GM12878 (cell line): Measurements from ENCODE around the gene MYBPC2. TPM values are rescaled to one million over a fixed set of nuclear protein-coding genes. Genes with fewer than 3 reads are reported as not detected.
A peak's percentile ranks its signal among the peaks of the same experiment; 100 is the strongest.

ENCODE experiments used
- ATAC-seq: fragments of 200-7000 bp; cut with Tn5 transposase; 3 replicates; pipeline ENCODE4 v1.9.1; 2020; ENCODE audit warnings: mild to moderate bottlenecking, moderate library complexity
- BruUV-seq: library from RNA; stranded (reverse); fragments of 400-500 nt; replicated peaks from 2 replicates; lab custom pipeline; 2021; lab: Mats Ljungman, UMichigan
- CTCF ChIA-PET: fragments of 300-600 bp; sonication (Branson Sonifier 250); formaldehyde crosslinking; extraction: SDS; loops from one replicate; lab custom pipeline; 2021; ENCODE audit warnings: inconsistent platforms; lab: Yijun Ruan, JAX
- POLR2A ChIA-PET: fragments of 350-600 bp; formaldehyde crosslinking; extraction: SDS; loops from one replicate; lab custom pipeline; 2021; ENCODE audit warnings: inconsistent platforms; lab: Charles Lee
- RAD21 ChIA-PET: fragments of 300-600 bp; sonication (Branson Sonifier 250); formaldehyde crosslinking; loops from one replicate; lab custom pipeline; 2023; ENCODE audit warnings: antibody characterized with exemption; ENCODE audit not compliant: unreplicated experiment; lab: Charles Lee
- SMC1A ChIA-PET: fragments of 300-600 bp; sonication (Branson Sonifier 250); formaldehyde crosslinking; loops from one replicate; lab custom pipeline; 2023; ENCODE audit not compliant: unreplicated experiment, uncharacterized antibody; lab: Charles Lee
- DNase-seq: peaks from one replicate; pipeline ENCODE4 v3.0.0-alpha.2; 2011; ENCODE audit warnings: low read depth, low spot score
- FAIRE-seq: peaks from 3 replicates; lab custom pipeline; 2011; peaks lifted over from hg19 to GRCh38; lab: Jason Lieb, UNC
- H2AFZ ChIP-seq: 2 replicates; pipeline ENCODE4 v1.6.0; 2011; ENCODE audit warnings: low read depth, low read length, control low read depth; ENCODE audit not compliant: control insufficient read depth
- H3K27ac ChIP-seq: 2 replicates; pipeline ENCODE4 v1.5.1; 2011; ENCODE audit warnings: control low read depth; ENCODE audit not compliant: control insufficient read depth, insufficient read depth
- H3K27me3 ChIP-seq, 2 experiments: replicated peaks in 1 of 2; 2 replicates each; pipeline versions ENCODE4 v1.6.0 to v1.6.1; 2011; ENCODE audit warnings: low read length in 1 of 2; ENCODE audit not compliant: control insufficient read depth in 2 of 2, insufficient read depth in 2 of 2
- H3K36me3 ChIP-seq, 2 experiments: 2 replicates each; pipeline ENCODE4 v1.5.1; 2011; ENCODE audit warnings: low read length in 1 of 2; ENCODE audit not compliant: control insufficient read depth in 2 of 2, insufficient read depth in 2 of 2
- H3K4me1 ChIP-seq: 2 replicates; pipeline ENCODE4 v1.6.1; 2011; ENCODE audit warnings: mild to moderate bottlenecking, low read length, moderate library complexity, mixed read lengths; ENCODE audit not compliant: control insufficient read depth, insufficient read depth
- H3K4me2 ChIP-seq: 2 replicates; pipeline ENCODE4 v1.6.0; 2011; ENCODE audit warnings: control low read depth; ENCODE audit not compliant: control insufficient read depth, insufficient read depth
- H3K4me3 ChIP-seq: fragments of 200-600 bp; sonication (generic); 2 replicates; pipeline ENCODE4 v1.5.1; 2016
- H3K79me2 ChIP-seq: 2 replicates; pipeline ENCODE4 v1.6.0; 2011; ENCODE audit warnings: low read length; ENCODE audit not compliant: control insufficient read depth, insufficient read depth
- H3K9ac ChIP-seq: 2 replicates; pipeline ENCODE4 v1.8.0; 2011; ENCODE audit warnings: low read length, control low read depth, mixed read lengths; ENCODE audit not compliant: control insufficient read depth, insufficient read depth
- H3K9me3 ChIP-seq: replicated peaks from 3 replicates; pipeline ENCODE4 v1.5.1; 2011; ENCODE audit warnings: mild to moderate bottlenecking, low read length; ENCODE audit not compliant: control insufficient read depth, insufficient read depth
- H4K20me1 ChIP-seq: 2 replicates; pipeline ENCODE4 v1.6.0; 2011; ENCODE audit not compliant: control insufficient read depth, insufficient read depth
- BHLHE40 ChIP-seq, 2 experiments: fragments of 450-650 bp in 1 of 2; IDR thresholded peaks; 2 replicates each; pipeline ENCODE4 v1.6.1; 2011 to 2017; ENCODE audit warnings: low read depth in 2 of 2, borderline replicate concordance in 1 of 2, improper control_type of control experiment in 1 of 2, low read length in 1 of 2, mild to moderate bottlenecking in 1 of 2
- CBX5 ChIP-seq: sonication (generic); IDR thresholded peaks from 2 replicates; pipeline ENCODE4 v1.6.1; 2016; ENCODE audit warnings: low read depth, moderate library complexity, mild to moderate bottlenecking, inconsistent platforms
- LARP7 ChIP-seq: fragments of 450-650 bp; IDR thresholded peaks from 2 replicates; pipeline ENCODE4 v1.6.1; 2017; ENCODE audit warnings: mild to moderate bottlenecking
- POLR2A ChIP-seq: IDR thresholded peaks from 2 replicates; pipeline ENCODE4 v1.6.1; 2011; ENCODE audit warnings: low read depth, mild to moderate bottlenecking, low read length
- WGBS: methylation state at CpG from one replicate; pipeline ENCODE4 v1.1.6; 2016; ENCODE audit warnings: low lambda C conversion rate; ENCODE audit not compliant: insufficient replicate concordance, insufficient coverage; ENCODE audit errors: missing lambda C conversion rate; 5-methylcytosine and 5-hydroxymethylcytosine counted together
- in situ Hi-C: fragments of 300-500 bp; cut with MboI; formaldehyde crosslinking; loops from 9 replicates; pipeline ENCODE4 v1.14.3; 2018; ENCODE audit warnings: mixed read lengths
- intact Hi-C: fragments of 100-400 bp; cut with micrococcal nuclease; formaldehyde crosslinking; loops from one replicate; pipeline ENCODE4 v1.14.2; 2022; ENCODE audit not compliant: unreplicated experiment
- polyA plus RNA-seq, 11 experiments: library from polyadenylated mRNA; depleted of rRNA in 4 of 11; unstranded in 6 of 11; stranded (reverse) in 5 of 11; fragments of >200 nt; fragmentation: Nextera tagmentation in 4 of 11; fragmentation: Illumina TruSeq in 1 of 11; extraction: Ambion mirVana in 4 of 11; extraction: Trizol in 1 of 11; gene quantifications; 1 replicate in 1 of 11; 2 replicates in 10 of 11; pipeline versions ENCODE4 v1.2.1 to v1.2.3, GENCODE V29; 2011 to 2016; ENCODE audit warnings: inconsistent platforms in 2 of 11, missing spikeins in 2 of 11, low read depth in 1 of 11
- total RNA-seq, 4 experiments: library from RNA; depleted of rRNA in 3 of 4; stranded (reverse); fragments of >200 nt in 3 of 4; fragmentation: Illumina TruSeq in 1 of 4; extraction: Trizol in 1 of 4; gene quantifications; 2 replicates each; pipeline versions ENCODE4 v1.2.1 to v1.2.3, GENCODE V29; 2013 to 2021
- TF ChIP-seq, protein P1 (sequence below): IDR thresholded peaks from 2 replicates; pipeline ENCODE4 v1.6.1; 2011; ENCODE audit warnings: borderline replicate concordance, low read depth, mild to moderate bottlenecking, moderate library complexity, low read length; ENCODE audit not compliant: insufficient read depth, poor library complexity, severe bottlenecking

MYBPC2 gene
- total and polyA plus RNA-seq, 10 of the 15 experiments (the other 5 are each of a cell fraction or from before 2014, with no cell fraction given) = 0.09 to 2.6 (median 0.61) TPM

DNA sequence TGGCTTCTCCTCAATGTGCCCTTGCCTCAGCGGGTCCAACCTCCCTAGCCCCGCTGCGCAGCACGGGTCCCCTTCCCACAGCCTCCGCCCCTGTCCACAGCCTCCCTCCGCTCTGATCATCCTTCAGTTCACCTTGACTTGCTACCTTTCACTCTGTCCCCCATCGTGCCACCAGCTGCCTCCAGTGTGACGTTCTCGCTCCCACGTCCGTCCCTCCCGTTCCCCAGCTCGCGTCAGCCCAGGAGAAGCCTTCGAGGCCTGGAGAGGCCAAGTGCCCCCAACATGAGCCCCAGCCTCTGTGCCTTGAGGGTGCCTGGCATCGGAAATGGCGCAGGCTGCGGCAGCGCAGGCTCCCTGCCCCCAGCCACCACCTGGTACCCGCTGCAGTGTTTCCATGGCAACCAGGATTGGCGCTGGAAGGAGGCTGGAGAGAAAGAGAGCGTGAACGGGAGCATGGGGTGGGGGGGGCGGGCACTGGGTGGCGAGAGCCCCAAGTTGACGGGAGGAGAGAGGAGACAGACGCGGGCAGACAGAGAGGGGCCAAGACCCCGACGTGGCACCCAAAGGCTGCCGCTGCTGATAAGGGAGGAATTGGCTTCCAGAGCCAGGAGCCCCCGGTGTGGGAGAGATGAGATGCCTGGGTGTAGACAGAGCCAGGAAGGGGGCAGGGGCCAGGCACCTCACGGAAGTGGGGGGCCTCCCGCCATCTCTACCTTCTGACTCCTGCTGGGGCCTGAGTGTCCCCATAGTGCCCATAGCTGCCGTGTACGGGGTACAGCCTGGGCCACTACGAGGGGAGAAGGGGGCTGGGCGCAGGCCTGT is 81.9 kb downstream of the MYBPC2 start:
- peaks cover 3% of the 10 kb centered on the region; the same call in 1 of the 2 replicates for H3K4me1 ChIP-seq
- H4K20me1 ChIP-seq = no peaks in the 10 kb centered on the region
- WGBS = 36% methylated on average over 21 of the region's 38 CpGs
- DNase-seq (no peak), FAIRE-seq (no peak), ATAC-seq (no peak)
- intact Hi-C loops (no loop called here), in situ Hi-C loops (no loop called here)
- H3K9ac ChIP-seq = no peak overlapping the region
- CTCF ChIA-PET = no interaction called here
- H3K9me3 ChIP-seq = no peaks in the 10 kb centered on the region
- BruUV-seq = no TSS peak
- H3K27me3 ChIP-seq = no peaks in the 10 kb centered on the region
- H3K36me3 ChIP-seq = no peaks in the 10 kb centered on the region
- 0 out of 2 replicates have a peak, but pooled peaks have one; percentile 33 for TF ChIP-seq POLR2A
- TF ChIP-seq BHLHE40 (IDR thresholded peaks at IDR 0.05; ENCODE audit: borderline replicate concordance in 1 of 2, low read depth in 2 of 2, low read length in 1 of 2) = no peak
- H3K79me2 ChIP-seq = no peaks in the 10 kb centered on the region
- RAD21 ChIA-PET = no interaction called here
- POLR2A ChIA-PET = no interaction called here
- SMC1A ChIA-PET = no interaction called here
- no peak overlapping the region for H3K4me3 ChIP-seq
- H3K27ac ChIP-seq = no peak overlapping the region
- no peak overlapping the region for H3K4me2 ChIP-seq
- H2AFZ ChIP-seq = no peak overlapping the region

DNA sequence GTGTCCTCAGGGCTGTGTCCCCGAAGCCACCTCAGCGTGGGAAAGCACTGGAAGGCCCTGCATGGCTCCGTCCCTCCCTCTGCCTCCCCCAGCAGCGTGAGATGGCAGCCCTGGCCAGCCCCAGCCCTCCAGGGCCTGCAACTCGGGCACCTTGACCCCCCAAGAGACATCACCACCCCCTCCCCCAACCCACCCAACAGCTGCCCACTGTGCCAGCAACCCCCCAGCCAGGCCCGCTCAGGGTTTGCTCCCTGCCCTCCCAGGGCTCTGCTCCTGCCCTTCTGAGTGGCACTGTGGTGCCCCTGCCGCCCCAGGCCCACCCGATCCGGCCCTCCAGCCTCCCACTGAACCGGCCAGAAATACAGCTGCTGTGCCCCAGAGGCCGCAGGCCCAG is 82.5 kb downstream of the MYBPC2 start:
- ChIA-PET POLR2A (no interaction called here), RAD21 (no interaction called here), SMC1A (no interaction called here), CTCF (no interaction called here)
- DNase-seq (no peak), ATAC-seq (no peak), FAIRE-seq (no peak)
- peaks cover 3% of the 10 kb centered on the region; the same call in 1 of the 2 replicates for H3K4me1 ChIP-seq
- no TSS peak for BruUV-seq
- H3K27me3 ChIP-seq = no peaks in the 10 kb centered on the region
- 46% methylated on average over 11 of the region's 11 CpGs for WGBS
- H3K4me2 ChIP-seq = no peak overlapping the region
- no peaks in the 10 kb centered on the region for H3K9me3 ChIP-seq
- in situ Hi-C loops = no loop called here
- H3K27ac ChIP-seq = no peak overlapping the region
- H3K4me3 ChIP-seq = no peak overlapping the region
- H3K79me2 ChIP-seq = no peaks in the 10 kb centered on the region
- TF ChIP-seq CBX5 = no peak
- TF ChIP-seq LARP7 = no peak
- TF ChIP-seq, protein P1, sequence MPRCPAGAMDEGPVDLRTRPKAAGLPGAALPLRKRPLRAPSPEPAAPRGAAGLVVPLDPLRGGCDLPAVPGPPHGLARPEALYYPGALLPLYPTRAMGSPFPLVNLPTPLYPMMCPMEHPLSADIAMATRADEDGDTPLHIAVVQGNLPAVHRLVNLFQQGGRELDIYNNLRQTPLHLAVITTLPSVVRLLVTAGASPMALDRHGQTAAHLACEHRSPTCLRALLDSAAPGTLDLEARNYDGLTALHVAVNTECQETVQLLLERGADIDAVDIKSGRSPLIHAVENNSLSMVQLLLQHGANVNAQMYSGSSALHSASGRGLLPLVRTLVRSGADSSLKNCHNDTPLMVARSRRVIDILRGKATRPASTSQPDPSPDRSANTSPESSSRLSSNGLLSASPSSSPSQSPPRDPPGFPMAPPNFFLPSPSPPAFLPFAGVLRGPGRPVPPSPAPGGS = no peak
- H3K36me3 ChIP-seq = no peaks in the 10 kb centered on the region
- no peak overlapping the region for H2AFZ ChIP-seq
- H4K20me1 ChIP-seq = no peaks in the 10 kb centered on the region
- intact Hi-C loops = no loop called here
- no peak overlapping the region for H3K9ac ChIP-seq

Other genes starting within 250 kb of the MYBPC2 start
Only the 7 nearest of the 13 such genes appear.
- gene NAPSA, start 67.3 kb upstream of the MYBPC2 start, total RNA-seq (2014; rRNA removed) = 20.1 and 20.6 TPM in 2 replicates
- 12.3 and 14.5 TPM in 2 replicates for gene NAPSA, start 67.3 kb upstream of the MYBPC2 start, total RNA-seq (2014; rRNA removed; fragmentation: Illumina TruSeq; extraction: Trizol)
- 18.2 and 19.2 TPM in 2 replicates for gene NAPSA, start 67.3 kb upstream of the MYBPC2 start, total RNA-seq (2021)
- gene NAPSA, start 67.3 kb upstream of the MYBPC2 start, polyA plus RNA-seq (2011; rRNA removed) = 30.8 and 45.4 TPM in 2 replicates
- 13.8 and 15.3 TPM in 2 replicates for gene NAPSA, start 67.3 kb upstream of the MYBPC2 start, polyA plus RNA-seq (2014; fragmentation: Illumina TruSeq; extraction: Trizol)
- 10 to 100 TPM in 1 of 2 experiments, 1 to 10 TPM in 1; 6.7 to 15.2 TPM for gene NAPSA, start 67.3 kb upstream of the MYBPC2 start, polyA plus RNA-seq (2014; fragmentation: Nextera tagmentation; extraction: Ambion mirVana)
- gene NAPSA, start 67.3 kb upstream of the MYBPC2 start, polyA plus RNA-seq (2014; rRNA removed) = 21.6 and 22.4 TPM in 2 replicates
- gene NAPSA, start 67.3 kb upstream of the MYBPC2 start, polyA plus RNA-seq (2016; fragmentation: Nextera tagmentation; extraction: Ambion mirVana) = 10 to 100 TPM; 17.0 to 17.2 TPM
- 44.8 and 45.2 TPM in 2 replicates for gene NR1H2, start 56.4 kb upstream of the MYBPC2 start, total RNA-seq (2014; rRNA removed)
- 15.6 and 17.2 TPM in 2 replicates for gene NR1H2, start 56.4 kb upstream of the MYBPC2 start, total RNA-seq (2014; rRNA removed; fragmentation: Illumina TruSeq; extraction: Trizol)
- 43.3 and 44.5 TPM in 2 replicates for gene NR1H2, start 56.4 kb upstream of the MYBPC2 start, total RNA-seq (2021)
- 12.3 and 26.9 TPM in 2 replicates for gene NR1H2, start 56.4 kb upstream of the MYBPC2 start, polyA plus RNA-seq (2011; rRNA removed)
- 1.8 and 16.2 TPM in 2 replicates for gene NR1H2, start 56.4 kb upstream of the MYBPC2 start, polyA plus RNA-seq (2014; fragmentation: Illumina TruSeq; extraction: Trizol)
- 1 to 10 TPM in 1 of 2 experiments, under 1 TPM in 1; 0.05 to 1.3 TPM for gene NR1H2, start 56.4 kb upstream of the MYBPC2 start, polyA plus RNA-seq (2014; fragmentation: Nextera tagmentation; extraction: Ambion mirVana)
- gene NR1H2, start 56.4 kb upstream of the MYBPC2 start, polyA plus RNA-seq (2014; rRNA removed) = 52.4 and 53.3 TPM in 2 replicates
- gene NR1H2, start 56.4 kb upstream of the MYBPC2 start, polyA plus RNA-seq (2016; fragmentation: Nextera tagmentation; extraction: Ambion mirVana) = 10 to 100 TPM; 45.7 to 54.2 TPM
- gene POLD1, start 48.5 kb upstream of the MYBPC2 start, total RNA-seq (2014; rRNA removed) = 121 and 141 TPM in 2 replicates
- 28.6 and 31.8 TPM in 2 replicates for gene POLD1, start 48.5 kb upstream of the MYBPC2 start, total RNA-seq (2014; rRNA removed; fragmentation: Illumina TruSeq; extraction: Trizol)
- 146 and 165 TPM in 2 replicates for gene POLD1, start 48.5 kb upstream of the MYBPC2 start, total RNA-seq (2021)
- gene POLD1, start 48.5 kb upstream of the MYBPC2 start, polyA plus RNA-seq (2011; rRNA removed) = 10.4 and 25.7 TPM in 2 replicates
- gene POLD1, start 48.5 kb upstream of the MYBPC2 start, polyA plus RNA-seq (2014; fragmentation: Illumina TruSeq; extraction: Trizol) = 1.9 and 18.1 TPM in 2 replicates
- 1 to 10 TPM in 1 of 2 experiments, under 1 TPM in 1; 0.76 to 6.5 TPM for gene POLD1, start 48.5 kb upstream of the MYBPC2 start, polyA plus RNA-seq (2014; fragmentation: Nextera tagmentation; extraction: Ambion mirVana)
- gene POLD1, start 48.5 kb upstream of the MYBPC2 start, polyA plus RNA-seq (2014; rRNA removed) = 95.1 and 110 TPM in 2 replicates
- gene POLD1, start 48.5 kb upstream of the MYBPC2 start, polyA plus RNA-seq (2016; fragmentation: Nextera tagmentation; extraction: Ambion mirVana) = 100 to 1,000 TPM; 111 to 118 TPM
- gene SPIB, start 14.0 kb upstream of the MYBPC2 start, total RNA-seq (2014; rRNA removed) = 106 and 123 TPM in 2 replicates
- gene SPIB, start 14.0 kb upstream of the MYBPC2 start, total RNA-seq (2014; rRNA removed; fragmentation: Illumina TruSeq; extraction: Trizol) = 28.3 and 30.4 TPM in 2 replicates
- 85.0 and 90.7 TPM in 2 replicates for gene SPIB, start 14.0 kb upstream of the MYBPC2 start, total RNA-seq (2021)
- 22.6 and 58.4 TPM in 2 replicates for gene SPIB, start 14.0 kb upstream of the MYBPC2 start, polyA plus RNA-seq (2011; rRNA removed)
- gene SPIB, start 14.0 kb upstream of the MYBPC2 start, polyA plus RNA-seq (2014; fragmentation: Illumina TruSeq; extraction: Trizol) = 22.0 and 34.8 TPM in 2 replicates
- gene SPIB, start 14.0 kb upstream of the MYBPC2 start, polyA plus RNA-seq (2014; fragmentation: Nextera tagmentation; extraction: Ambion mirVana) = 10 to 100 TPM in 1 of 2 experiments, 1 to 10 TPM in 1; 3.5 to 14.0 TPM
- 89.3 and 90.4 TPM in 2 replicates for gene SPIB, start 14.0 kb upstream of the MYBPC2 start, polyA plus RNA-seq (2014; rRNA removed)
- 10 to 100 TPM; 53.6 to 60.2 TPM for gene SPIB, start 14.0 kb upstream of the MYBPC2 start, polyA plus RNA-seq (2016; fragmentation: Nextera tagmentation; extraction: Ambion mirVana)
- 62.4 and 66.3 TPM in 2 replicates for gene EMC10, start 43.6 kb downstream of the MYBPC2 start, total RNA-seq (2014; rRNA removed)
- gene EMC10, start 43.6 kb downstream of the MYBPC2 start, total RNA-seq (2014; rRNA removed; fragmentation: Illumina TruSeq; extraction: Trizol) = 24.2 and 26.3 TPM in 2 replicates
- 76.2 and 77.3 TPM in 2 replicates for gene EMC10, start 43.6 kb downstream of the MYBPC2 start, total RNA-seq (2021)
- gene EMC10, start 43.6 kb downstream of the MYBPC2 start, polyA plus RNA-seq (2011; rRNA removed) = 13.8 and 22.4 TPM in 2 replicates
- 3.5 and 18.2 TPM in 2 replicates for gene EMC10, start 43.6 kb downstream of the MYBPC2 start, polyA plus RNA-seq (2014; fragmentation: Illumina TruSeq; extraction: Trizol)
- gene EMC10, start 43.6 kb downstream of the MYBPC2 start, polyA plus RNA-seq (2014; fragmentation: Nextera tagmentation; extraction: Ambion mirVana) = 1 to 10 TPM; 2.5 to 5.5 TPM
- 61.0 and 69.1 TPM in 2 replicates for gene EMC10, start 43.6 kb downstream of the MYBPC2 start, polyA plus RNA-seq (2014; rRNA removed)
- gene EMC10, start 43.6 kb downstream of the MYBPC2 start, polyA plus RNA-seq (2016; fragmentation: Nextera tagmentation; extraction: Ambion mirVana) = 1 to 10 TPM; 6.8 to 8.9 TPM
- gene GARIN5A, start 44.0 kb downstream of the MYBPC2 start, total RNA-seq (2014; rRNA removed) = 0.22 TPM in 1 of 2 replicates, not detected in the other
- gene GARIN5A, start 44.0 kb downstream of the MYBPC2 start, total RNA-seq (2014; rRNA removed; fragmentation: Illumina TruSeq; extraction: Trizol) = not detected in 2 replicates
- gene GARIN5A, start 44.0 kb downstream of the MYBPC2 start, total RNA-seq (2021) = 0.37 TPM in 1 of 2 replicates, not detected in the other
- 0.22 TPM in 1 of 2 replicates, not detected in the other for gene GARIN5A, start 44.0 kb downstream of the MYBPC2 start, polyA plus RNA-seq (2011; rRNA removed)
- gene GARIN5A, start 44.0 kb downstream of the MYBPC2 start, polyA plus RNA-seq (2014; fragmentation: Illumina TruSeq; extraction: Trizol) = not detected in 2 replicates
- under 1 TPM in 1 of 2 experiments, not detected in 1; 0.18 TPM for gene GARIN5A, start 44.0 kb downstream of the MYBPC2 start, polyA plus RNA-seq (2014; fragmentation: Nextera tagmentation; extraction: Ambion mirVana)
- gene GARIN5A, start 44.0 kb downstream of the MYBPC2 start, polyA plus RNA-seq (2014; rRNA removed) = 0.53 TPM in 1 of 2 replicates, not detected in the other
- gene GARIN5A, start 44.0 kb downstream of the MYBPC2 start, polyA plus RNA-seq (2016; fragmentation: Nextera tagmentation; extraction: Ambion mirVana) = 1 to 10 TPM in 1 of 2 experiments, under 1 TPM in 1; 0.25 to 1.2 TPM
- gene JOSD2, start 78.3 kb downstream of the MYBPC2 start, total RNA-seq (2014; rRNA removed) = 17.0 and 21.0 TPM in 2 replicates
- 3.1 and 3.9 TPM in 2 replicates for gene JOSD2, start 78.3 kb downstream of the MYBPC2 start, total RNA-seq (2014; rRNA removed; fragmentation: Illumina TruSeq; extraction: Trizol)
- 22.7 and 24.5 TPM in 2 replicates for gene JOSD2, start 78.3 kb downstream of the MYBPC2 start, total RNA-seq (2021)
- 2.1 and 4.9 TPM in 2 replicates for gene JOSD2, start 78.3 kb downstream of the MYBPC2 start, polyA plus RNA-seq (2011; rRNA removed)
- 0.91 TPM in 1 of 2 replicates, not detected in the other for gene JOSD2, start 78.3 kb downstream of the MYBPC2 start, polyA plus RNA-seq (2014; fragmentation: Illumina TruSeq; extraction: Trizol)
- gene JOSD2, start 78.3 kb downstream of the MYBPC2 start, polyA plus RNA-seq (2014; fragmentation: Nextera tagmentation; extraction: Ambion mirVana) = 1 to 10 TPM; 1.0 to 1.6 TPM
- 23.8 and 26.3 TPM in 2 replicates for gene JOSD2, start 78.3 kb downstream of the MYBPC2 start, polyA plus RNA-seq (2014; rRNA removed)
- 10 to 100 TPM; 25.1 to 26.7 TPM for gene JOSD2, start 78.3 kb downstream of the MYBPC2 start, polyA plus RNA-seq (2016; fragmentation: Nextera tagmentation; extraction: Ambion mirVana)